HG02870 (cell line): ENCODE data around the gene XYLT1.
"Not testable (repeated sequence)": the region's sequence is repeated elsewhere in the genome, so short reads cannot be mapped to it uniquely, and the experiment has no call there.

Source experiments
- ATAC-seq: cut with Tn5 transposase; IDR thresholded peaks from one replicate; pipeline ENCODE4 v1.9.1; 2021; ENCODE audit warnings: mild to moderate bottlenecking, moderate library complexity; ENCODE audit not compliant: unreplicated experiment

The XYLT1 gene

GRCh38 chr16:17488506-17488905, 17.7 kb upstream of the XYLT1 start:
- no peak for ATAC-seq

GRCh38 chr16:17483351-17483750, 12.6 kb upstream of the XYLT1 start:
- ATAC-seq: no peak

- ATAC-seq: not testable (repeated sequence)
These were observed 11.6 kb upstream of the XYLT1 start for GRCh38 chr16:17482341-17482740.

GRCh38 chr16:17481736-17482135, 11.0 kb upstream of the XYLT1 start:
- no peak for ATAC-seq

GRCh38 chr16:17477260-17477545, 6.4 kb upstream of the XYLT1 start:
- not testable (repeated sequence) for ATAC-seq

- ATAC-seq: peak; percentile 69
These were observed 5.9 kb upstream of the XYLT1 start for GRCh38 chr16:17476414-17477259.

GRCh38 chr16:17475104-17475503, 4.3 kb upstream of the XYLT1 start:
- ATAC-seq: no peak

GRCh38 chr16:17474572-17474971, 3.8 kb upstream of the XYLT1 start:
- no peak for ATAC-seq

GRCh38 chr16:17474037-17474436, 3.3 kb upstream of the XYLT1 start:
- no peak for ATAC-seq

GRCh38 chr16:17471719-17472461, 1.1 kb upstream of the XYLT1 start:
- ATAC-seq: no peak

GRCh38 chr16:17470182-17470907, 415 bp downstream of the XYLT1 start:
- no peak for ATAC-seq

- no peak for ATAC-seq
These were observed 999 bp downstream of the XYLT1 start for GRCh38 chr16:17469741-17470181.

GRCh38 chr16:17469011-17469740, 1.6 kb downstream of the XYLT1 start:
- ATAC-seq: no peak

GRCh38 chr16:17468611-17469010, 2.1 kb downstream of the XYLT1 start:
- ATAC-seq: no peak

- ATAC-seq: no peak
These were observed 2.7 kb downstream of the XYLT1 start for GRCh38 chr16:17467923-17468540.

GRCh38 chr16:17466876-17467275, 3.9 kb downstream of the XYLT1 start:
- no peak for ATAC-seq

- ATAC-seq: no peak
These were observed 5.3 kb downstream of the XYLT1 start for GRCh38 chr16:17465460-17465859.

- ATAC-seq: no peak
These were observed 7.4 kb downstream of the XYLT1 start for GRCh38 chr16:17463335-17463734.

GRCh38 chr16:17461951-17462729, 8.6 kb downstream of the XYLT1 start:
- ATAC-seq: no peak

- no peak for ATAC-seq
These were observed 9.9 kb downstream of the XYLT1 start for GRCh38 chr16:17460890-17461289.
